Effector memory CD4-positive, alpha-beta T cell (primary cell): ENCODE results near the gene PRKAG2.
"Not testable (repeated sequence)": the region's sequence is repeated elsewhere in the genome, so short reads cannot be mapped to it uniquely, and the experiment has no call there.

Experiments
- DNase-seq, 3 donors: peaks; one replicate each; pipeline ENCODE4 v3.0.0-alpha.2; 2020
- H3K27ac ChIP-seq: 2 replicates; pipeline ENCODE4 v1.7.0; 2013; ENCODE audit warnings: mild to moderate bottlenecking, low read length, moderate library complexity; ENCODE audit not compliant: insufficient read depth, poor library complexity, severe bottlenecking
- H3K27me3 ChIP-seq: replicated peaks from 2 replicates; pipeline ENCODE4 v1.7.0; 2013; ENCODE audit warnings: mild to moderate bottlenecking, low read length; ENCODE audit not compliant: insufficient read depth, control insufficient read depth, poor library complexity, severe bottlenecking
- H3K36me3 ChIP-seq: 2 replicates; pipeline ENCODE4 v1.7.0; 2013; ENCODE audit warnings: mild to moderate bottlenecking, low read length, moderate library complexity; ENCODE audit not compliant: control insufficient read depth, insufficient read depth
- H3K4me1 ChIP-seq: 2 replicates; pipeline ENCODE4 v1.7.0; 2013; ENCODE audit warnings: low read length, mild to moderate bottlenecking; ENCODE audit not compliant: control insufficient read depth, insufficient read depth, poor library complexity, severe bottlenecking
- H3K4me3 ChIP-seq: 2 replicates; pipeline ENCODE4 v1.7.0; 2013; ENCODE audit warnings: low read length, low read depth, mild to moderate bottlenecking; ENCODE audit not compliant: insufficient read depth, poor library complexity, severe bottlenecking
- H3K9me3 ChIP-seq: 2 replicates; pipeline ENCODE4 v1.7.0; 2013; ENCODE audit warnings: mild to moderate bottlenecking, low read length, moderate library complexity; ENCODE audit not compliant: control insufficient read depth

PRKAG2 gene

GRCh38 chr7:151540146-151540545 is 336.8 kb downstream of the PRKAG2 start:
- H3K4me1 ChIP-seq, result no peaks in the 10 kb centered on the region
- DNase-seq, result no peak
- no peaks in the 10 kb centered on the region for H3K9me3 ChIP-seq
- no peak overlapping the region for H3K4me3 ChIP-seq
- no peak overlapping the region for H3K27ac ChIP-seq
- H3K36me3 ChIP-seq, result no peaks in the 10 kb centered on the region
- H3K27me3 ChIP-seq, result no peaks in the 10 kb centered on the region

DNA sequence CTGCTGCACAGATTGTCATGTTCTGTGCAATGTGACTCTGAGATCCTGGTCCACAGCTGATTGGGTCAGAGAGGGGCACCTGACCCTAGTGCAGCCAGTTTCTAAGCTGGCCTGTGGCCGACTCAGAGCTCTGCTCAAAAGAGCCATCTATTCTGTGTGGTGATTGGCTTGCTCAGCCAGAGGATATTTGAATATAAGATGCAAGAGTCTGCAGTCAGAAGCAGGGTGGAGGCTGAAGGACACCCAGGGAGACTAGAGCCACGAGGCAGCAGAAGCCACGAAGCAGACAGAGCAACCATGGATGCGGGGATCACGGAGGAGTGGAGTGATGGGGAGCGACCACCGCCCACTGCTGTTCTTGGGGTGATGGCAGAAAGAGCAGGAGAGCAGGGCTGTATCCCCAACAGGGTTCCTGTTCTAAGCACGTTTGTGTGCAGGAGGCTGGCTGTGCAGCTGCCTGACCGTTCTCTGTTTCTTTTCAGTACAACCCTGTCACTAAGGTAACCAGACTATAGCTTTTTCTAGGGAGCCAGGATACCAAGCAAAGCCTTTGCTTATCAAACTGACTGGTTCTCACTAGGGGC is 337.7 kb downstream of the PRKAG2 start:
- DNase-seq, result no peak
- Histone ChIP-seq H3K4me1 (no peaks in the 10 kb centered on the region), H3K27ac (no peak overlapping the region), H3K27me3 (no peaks in the 10 kb centered on the region), H3K9me3 (no peaks in the 10 kb centered on the region), H3K36me3 (no peaks in the 10 kb centered on the region), H3K4me3 (no peak overlapping the region)

- H3K4me3 ChIP-seq, result no peak overlapping the region
- H3K27ac ChIP-seq, result no peak overlapping the region
- no peaks in the 10 kb centered on the region for H3K36me3 ChIP-seq
- H3K4me1 ChIP-seq, result no peaks in the 10 kb centered on the region
- H3K9me3 ChIP-seq, result no peaks in the 10 kb centered on the region
- DNase-seq, result no peak
- H3K27me3 ChIP-seq, result no peaks in the 10 kb centered on the region
Measured at GRCh38 chr7:151537818-151538561, 338.9 kb downstream of the PRKAG2 start.

DNA sequence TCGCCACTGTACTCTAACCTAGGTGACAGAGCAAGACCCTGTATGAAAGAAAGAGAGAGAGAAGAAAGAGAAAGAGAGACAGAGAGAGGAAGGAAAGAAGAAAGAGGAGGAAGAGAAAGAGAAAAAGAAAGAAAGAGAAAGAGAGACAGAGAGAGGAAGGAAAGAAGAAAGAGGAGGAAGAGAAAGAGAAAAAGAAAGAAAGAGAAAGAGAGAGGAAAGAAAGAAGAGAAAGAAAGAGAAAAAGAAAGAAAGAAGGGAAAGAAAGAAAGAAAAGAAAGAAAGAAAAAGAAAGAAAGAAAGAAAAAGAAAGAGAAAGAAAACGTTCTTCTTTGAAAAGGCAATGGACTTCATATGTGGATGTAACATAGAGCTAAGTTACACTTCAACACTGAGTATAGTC is 340.7 kb downstream of the PRKAG2 start:
- H3K4me1 ChIP-seq, H3K4me3 ChIP-seq, H3K9me3 ChIP-seq, DNase-seq, H3K27me3 ChIP-seq, H3K27ac ChIP-seq, H3K36me3 ChIP-seq: not testable (repeated sequence)

DNA sequence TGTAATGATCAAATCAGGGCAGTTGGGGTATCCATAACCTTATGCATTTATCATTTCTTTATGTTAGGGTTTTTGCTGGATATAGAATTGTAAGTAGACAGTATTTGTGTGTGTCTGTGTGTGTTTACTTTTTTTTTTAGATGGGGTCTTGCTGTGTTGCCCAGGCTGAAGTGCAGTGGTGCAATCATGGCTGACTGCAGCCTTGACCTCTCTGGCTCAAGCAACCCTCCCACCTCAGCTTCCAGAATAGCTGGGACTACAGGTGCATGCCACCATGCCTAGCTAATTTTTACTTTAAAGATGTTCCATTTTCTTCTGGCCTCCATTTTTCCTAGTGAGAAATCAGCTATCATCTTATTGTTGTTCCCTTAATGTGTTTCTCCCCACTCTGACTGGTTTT is 347.1 kb downstream of the PRKAG2 start:
- H3K4me1 ChIP-seq, result no peaks in the 10 kb centered on the region
- no peaks in the 10 kb centered on the region for H3K27me3 ChIP-seq
- H3K27ac ChIP-seq, result no peak overlapping the region
- H3K9me3 ChIP-seq, result peaks cover 3% of the 10 kb centered on the region
- no peak for DNase-seq
- no peaks in the 10 kb centered on the region for H3K36me3 ChIP-seq
- no peak overlapping the region for H3K4me3 ChIP-seq

DNA sequence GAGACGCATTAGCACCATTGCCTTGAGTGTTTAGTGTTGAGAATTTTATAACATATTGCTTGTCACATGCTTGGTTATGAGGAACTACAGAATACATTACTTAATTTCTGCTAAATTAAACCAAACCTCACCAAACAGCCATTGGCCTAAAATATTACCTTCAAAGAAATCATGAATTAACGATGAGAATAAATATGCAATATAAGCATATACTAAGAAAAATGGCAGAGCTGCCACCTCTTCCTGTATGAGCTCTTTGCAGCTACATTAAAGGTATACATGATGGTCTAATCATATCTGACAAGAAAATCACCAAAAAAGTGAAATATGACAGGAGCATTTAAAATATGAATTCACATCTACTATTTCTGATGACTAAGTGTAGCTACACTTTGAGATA is 352.1 kb downstream of the PRKAG2 start:
- no peak for DNase-seq
- Histone ChIP-seq H3K27ac (no peak overlapping the region), H3K9me3 (no peaks in the 10 kb centered on the region), H3K4me3 (no peak overlapping the region), H3K27me3 (no peaks in the 10 kb centered on the region), H3K4me1 (no peaks in the 10 kb centered on the region), H3K36me3 (no peaks in the 10 kb centered on the region)

GRCh38 chr7:151524331-151524730 is 352.6 kb downstream of the PRKAG2 start:
- Histone ChIP-seq H3K27ac (no peak overlapping the region), H3K27me3 (no peaks in the 10 kb centered on the region), H3K9me3 (no peaks in the 10 kb centered on the region), H3K4me3 (no peak overlapping the region), H3K36me3 (no peaks in the 10 kb centered on the region), H3K4me1 (no peaks in the 10 kb centered on the region)
- no peak for DNase-seq

GRCh38 chr7:151520419-151521261 is 356.3 kb downstream of the PRKAG2 start:
- Histone ChIP-seq H3K27ac (no peak overlapping the region), H3K27me3 (no peaks in the 10 kb centered on the region), H3K4me3 (peak overlapping the region; percentile 45), H3K9me3 (no peaks in the 10 kb centered on the region), H3K36me3 (no peaks in the 10 kb centered on the region), H3K4me1 (peaks cover 16% of the 10 kb centered on the region)
- peak in 1 of 3 donors; percentile 15 for DNase-seq

- peak within 1 kb of the TSS; percentile 85 for H3K4me3 ChIP-seq
- peaks cover 22% of the 10 kb centered on the region for H3K4me1 ChIP-seq
- H3K9me3 ChIP-seq, result no peaks in the 10 kb centered on the region
- no peaks in the 10 kb centered on the region for H3K27me3 ChIP-seq
- peak; percentile 96 to 97 (median 97) for DNase-seq
- no peaks in the 10 kb centered on the region for H3K36me3 ChIP-seq
- H3K27ac ChIP-seq, result peak within 1 kb of the TSS; percentile 86
Measured at GRCh38 chr7:151519765-151520418, 357.0 kb downstream of the PRKAG2 start, which contains the start of gene RHEB. RHEB (minus strand) TSS chr7:151519895; CDS start chr7:151519511, 384 bp downstream.
